BLaER1 treated with 17β-estradiol and CSF1 and Interleukin-3, amounts not matched to agents 10 nM and 100 nM (cell line): ENCODE results near the gene FAM89A.
"Not testable (repeated sequence)": the region's sequence is repeated elsewhere in the genome, so short reads cannot be mapped to it uniquely, and the experiment has no call there.

Source experiments
- H3K27ac ChIP-seq, 11 experiments: shearing (Covaris generic); formaldehyde crosslinking; 2 replicates each; pipeline ENCODE4 v1.8.1; 2022
- H3K27me3 ChIP-seq, 11 experiments: shearing (Covaris generic); formaldehyde crosslinking; 2 replicates each; pipeline ENCODE4 v1.8.1; 2022
- H3K36me3 ChIP-seq, 11 experiments: shearing (Covaris generic); formaldehyde crosslinking; 2 replicates each; pipeline ENCODE4 v1.8.1; 2022
- H3K4me1 ChIP-seq, 10 experiments: shearing (Covaris generic); formaldehyde crosslinking; 2 replicates each; pipeline ENCODE4 v1.8.1; 2022
- H3K4me2 ChIP-seq, 11 experiments: shearing (Covaris generic); formaldehyde crosslinking; 2 replicates each; pipeline ENCODE4 v1.8.1; 2022
- H3K4me3 ChIP-seq, 10 experiments: shearing (Covaris generic); formaldehyde crosslinking; 2 replicates each; pipeline ENCODE4 v1.8.1; 2022
- H3K9ac ChIP-seq, 11 experiments: shearing (Covaris generic); formaldehyde crosslinking; 2 replicates each; pipeline ENCODE4 v1.8.1; 2022
- H3K9me3 ChIP-seq, 11 experiments: shearing (Covaris generic); formaldehyde crosslinking; replicated peaks in 1 of 11; 2 replicates each; pipeline ENCODE4 v1.8.1; 2022
- H4K20me1 ChIP-seq, 11 experiments: shearing (Covaris generic); formaldehyde crosslinking; 2 replicates each; pipeline ENCODE4 v1.8.1; 2022
- Cebpa-rat ChIP-seq, 11 experiments: shearing (Covaris generic); IDR thresholded peaks; 2 replicates each; pipeline ENCODE4 v1.8.1; 2022

The FAM89A gene

GRCh38 chr1:231062500-231063270, 22.6 kb upstream of the FAM89A start:
- Histone ChIP-seq H4K20me1 (no peaks in the 10 kb centered on the region), H3K27me3 (no peaks in the 10 kb centered on the region), H3K4me1 (peaks cover 0 to 32% (median 18%) of the 10 kb centered on the region in 10 experiments; a peak in 11 of 20 replicates), H3K27ac (no peak overlapping the region), H3K4me3 (no peak overlapping the region), H3K9ac (no peak overlapping the region), H3K4me2 (no peak overlapping the region), H3K9me3 (peaks cover 0 to 5% (median 0%) of the 10 kb centered on the region in 11 experiments; a peak in 2 of 22 replicates), H3K36me3 (no peaks in the 10 kb centered on the region)
- TF ChIP-seq Cebpa-rat (IDR thresholded peaks at IDR 0.05), result no peak

- no peaks in the 10 kb centered on the region for H3K27me3 ChIP-seq
- H3K9me3 ChIP-seq, result peaks cover 4 to 20% (median 9%) of the 10 kb centered on the region in 11 experiments; a peak in 13 of 22 replicates
- H3K4me2 ChIP-seq, result no peak overlapping the region
- H3K4me3 ChIP-seq, result no peak overlapping the region
- TF ChIP-seq Cebpa-rat (IDR thresholded peaks at IDR 0.05), result no peak
- H3K27ac ChIP-seq, result no peak overlapping the region
- peaks cover under 1 to 12% (median 5%) of the 10 kb centered on the region in 10 experiments; a peak in 15 of 20 replicates for H3K4me1 ChIP-seq
- H3K36me3 ChIP-seq, result no peaks in the 10 kb centered on the region
- no peak overlapping the region for H3K9ac ChIP-seq
- no peaks in the 10 kb centered on the region for H4K20me1 ChIP-seq
Measured at GRCh38 chr1:231059566-231060193, 19.6 kb upstream of the FAM89A start.

GRCh38 chr1:231058416-231059109, 18.5 kb upstream of the FAM89A start:
- Histone ChIP-seq H3K9me3 (peaks cover 4 to 20% (median 9%) of the 10 kb centered on the region in 11 experiments; a peak in 13 of 22 replicates), H3K36me3 (no peaks in the 10 kb centered on the region), H3K4me1 (peaks cover 7 to 16% (median 12%) of the 10 kb centered on the region in 10 experiments), H3K27ac (no peak overlapping the region), H3K27me3 (no peaks in the 10 kb centered on the region), H3K4me2 (no peak overlapping the region), H4K20me1 (no peaks in the 10 kb centered on the region), H3K9ac (no peak overlapping the region), H3K4me3 (no peak overlapping the region)
- TF ChIP-seq Cebpa-rat (IDR thresholded peaks at IDR 0.05), result no peak

- Histone ChIP-seq H3K9ac (no peak overlapping the region), H3K27ac (no peak overlapping the region), H3K9me3 (peaks cover 4 to 20% (median 9%) of the 10 kb centered on the region in 11 experiments; a peak in 13 of 22 replicates), H3K4me3 (no peak overlapping the region), H3K27me3 (no peaks in the 10 kb centered on the region), H3K4me1 (peaks cover 14 to 27% (median 19%) of the 10 kb centered on the region in 10 experiments), H3K36me3 (no peaks in the 10 kb centered on the region), H3K4me2 (no peak overlapping the region), H4K20me1 (no peaks in the 10 kb centered on the region)
- TF ChIP-seq Cebpa-rat (IDR thresholded peaks at IDR 0.05), result no peak
Measured at GRCh38 chr1:231057410-231057809, 17.4 kb upstream of the FAM89A start.

GRCh38 chr1:231055271-231055670, 15.2 kb upstream of the FAM89A start:
- peaks cover 14 to 27% (median 19%) of the 10 kb centered on the region in 10 experiments for H3K4me1 ChIP-seq
- H3K4me3 ChIP-seq, result no peak overlapping the region
- TF ChIP-seq Cebpa-rat (IDR thresholded peaks at IDR 0.05), result no peak
- H3K9me3 ChIP-seq, result peaks cover 4 to 20% (median 9%) of the 10 kb centered on the region in 11 experiments; a peak in 13 of 22 replicates
- no peak overlapping the region for H3K27ac ChIP-seq
- H3K4me2 ChIP-seq, result no peak overlapping the region
- H3K27me3 ChIP-seq, result no peaks in the 10 kb centered on the region
- H3K36me3 ChIP-seq, result no peaks in the 10 kb centered on the region
- no peaks in the 10 kb centered on the region for H4K20me1 ChIP-seq
- H3K9ac ChIP-seq, result no peak overlapping the region

GRCh38 chr1:231053493-231054162, 13.6 kb upstream of the FAM89A start:
- Histone ChIP-seq H3K9me3 (peaks cover 4 to 20% (median 9%) of the 10 kb centered on the region in 11 experiments; a peak in 13 of 22 replicates), H3K36me3 (no peaks in the 10 kb centered on the region), H4K20me1 (no peaks in the 10 kb centered on the region), H3K4me3 (peak overlapping the region in 5 of 10 experiments; percentile 8 to 49 (median 37); a peak in 7 of 20 replicates), H3K27me3 (no peaks in the 10 kb centered on the region), H3K4me2 (peak overlapping the region; percentile 33 to 85 (median 57)), H3K27ac (peak overlapping the region in 4 of 11 experiments; percentile 12 to 48 (median 48); a peak in 9 of 22 replicates), H3K4me1 (peaks cover 14 to 27% (median 19%) of the 10 kb centered on the region in 10 experiments), H3K9ac (peak overlapping the region in 5 of 11 experiments; percentile 7 to 42 (median 36); a peak in 6 of 22 replicates)
- TF ChIP-seq Cebpa-rat (IDR thresholded peaks at IDR 0.05), result no peak

- H4K20me1 ChIP-seq, result no peaks in the 10 kb centered on the region
- H3K4me2 ChIP-seq, result peak overlapping the region in 10 of 11 experiments; percentile 33 to 85 (median 60); a peak in 15 of 22 replicates
Measured at GRCh38 chr1:231052777-231053176, 12.7 kb upstream of the FAM89A start.

GRCh38 chr1:231050932-231051331, 10.9 kb upstream of the FAM89A start:
- not testable (repeated sequence) for H3K27ac ChIP-seq, H3K36me3 ChIP-seq, H4K20me1 ChIP-seq, H3K9ac ChIP-seq, H3K27me3 ChIP-seq, H3K4me3 ChIP-seq, H3K4me2 ChIP-seq
- Histone ChIP-seq H3K9me3 (peaks cover 0 to 13% (median 8%) of the 10 kb centered on the region in 11 experiments; a peak in 13 of 22 replicates), H3K4me1 (peaks cover 14 to 27% (median 19%) of the 10 kb centered on the region in 10 experiments)

More at GRCh38 chr1:231052777-231053176, 12.7 kb upstream of the FAM89A start:
- Histone ChIP-seq H3K27ac (peak overlapping the region in 1 of 11 experiments; percentile 47; a peak in 2 of 22 replicates), H3K4me3 (no peak overlapping the region; a peak in 1 of 20 replicates), H3K36me3 (no peaks in the 10 kb centered on the region), H3K4me1 (peaks cover 14 to 27% (median 19%) of the 10 kb centered on the region in 10 experiments), H3K27me3 (no peaks in the 10 kb centered on the region), H3K9ac (peak overlapping the region in 1 of 11 experiments; percentile 31; a peak in 1 of 22 replicates), H3K9me3 (peaks cover 4 to 20% (median 9%) of the 10 kb centered on the region in 11 experiments; a peak in 13 of 22 replicates)
- no peak for TF ChIP-seq Cebpa-rat (IDR thresholded peaks at IDR 0.05)
